Breast epithelium (tissue), 4 donors: Measurements from ENCODE around the gene CCNG2. TPM values are rescaled to one million over a fixed set of nuclear protein-coding genes. Genes with fewer than 3 reads are reported as not detected.

Experiments used
- DNase-seq, 2 donors: peaks; one replicate each; pipeline ENCODE4 v3.0.0-alpha.2; 2019; ENCODE audit warnings: low spot score in 2 of 2
- H3K27ac ChIP-seq, 2 donors: fragments of 200-600 bp; sonication (generic) in 1 of 2; one replicate each; pipeline ENCODE4 v1.5.1; 2016 to 2019; ENCODE audit warnings: mild to moderate bottlenecking in 1 of 2
- H3K27me3 ChIP-seq, 2 donors: fragments of 200-600 bp; sonication (generic) in 1 of 2; one replicate each; pipeline versions ENCODE4 v1.5.1 to v1.6.0; 2017 to 2019; ENCODE audit warnings: control low read depth in 1 of 2, mild to moderate bottlenecking in 1 of 2
- H3K36me3 ChIP-seq: fragments of 200-600 bp; one replicate; pipeline ENCODE4 v1.5.1; 2019
- H3K4me1 ChIP-seq, 2 donors: fragments of 200-600 bp; sonication (generic); one replicate each; pipeline ENCODE4 v1.5.1; 2016 to 2019; ENCODE audit warnings: control low read depth in 1 of 2
- H3K4me3 ChIP-seq, 3 donors: fragments of 200-600 bp; sonication (generic); 1 replicate in 2 of 3; 2 replicates in 1 of 3; pipeline ENCODE4 v1.5.1; 2016 to 2019; ENCODE audit warnings: mild to moderate bottlenecking in 3 of 3, moderate library complexity in 2 of 3
- H3K9me3 ChIP-seq, 2 donors: fragments of 200-600 bp; sonication (generic) in 1 of 2; one replicate each; pipeline ENCODE4 v1.5.1; 2016 to 2019; ENCODE audit warnings: control low read depth in 1 of 2
- POLR2A ChIP-seq: fragments of 450-650 bp; IDR thresholded peaks from one replicate; pipeline ENCODE4 v1.6.1; 2016; ENCODE audit warnings: antibody characterized with exemption, mild to moderate bottlenecking, moderate library complexity
- POLR2AphosphoS5 ChIP-seq, 3 donors: sonication (generic); formaldehyde crosslinking; IDR thresholded peaks; one replicate each; pipeline ENCODE4 v1.6.1; 2017; ENCODE audit warnings: antibody characterized with exemption in 3 of 3
- intact Hi-C: fragments of 100-400 bp; cut with DNase I; formaldehyde crosslinking; loops from one replicate; pipeline ENCODE4 v1.15.1; 2023; ENCODE audit warnings: low total_unique reads
- total RNA-seq, 3 donors: library from RNA; depleted of rRNA; stranded (reverse); fragments of >200 nt; gene quantifications; one replicate each; pipeline ENCODE4 v1.1.0, GENCODE V29; 2016
- TF ChIP-seq, protein P1 (sequence below), 3 donors: fragments of 450-650 bp; IDR thresholded peaks; one replicate each; pipeline ENCODE4 v1.5.1; 2016 to 2017; ENCODE audit warnings: antibody characterized with exemption in 3 of 3, mild to moderate bottlenecking in 3 of 3, moderate library complexity in 3 of 3

Gene CCNG2
- total RNA-seq, 3 donors from 2014 or later, result 74.1 to 111 (median 107) TPM

DNA sequence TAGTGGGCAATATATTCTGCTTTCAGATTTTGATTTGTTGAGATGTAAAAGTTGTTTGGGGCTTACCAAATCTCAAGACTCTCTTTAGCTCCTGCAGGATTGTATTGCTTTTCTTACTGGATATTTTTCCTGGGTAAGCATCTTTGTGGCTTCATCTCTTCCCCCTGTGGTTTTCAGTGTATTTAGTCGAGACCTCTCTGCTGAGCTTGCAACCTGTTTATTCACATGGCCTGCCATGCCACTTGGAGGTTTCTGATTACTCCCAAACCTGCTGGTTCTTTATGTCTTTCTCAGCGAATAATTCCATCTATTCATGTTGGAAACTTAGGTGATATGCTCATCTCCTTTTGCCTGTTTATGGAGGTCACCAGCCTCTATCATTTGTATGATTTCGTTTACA lies 10.9 kb downstream of the CCNG2 start:
- H3K27me3 ChIP-seq, result no peaks in the 10 kb centered on the region
- no peaks in the 10 kb centered on the region for H3K9me3 ChIP-seq
- intact Hi-C loops, result no loop called here
- TF ChIP-seq POLR2A (no peak), POLR2AphosphoS5 (IDR thresholded peaks at IDR 0.05) (no peak)
- H3K4me3 ChIP-seq, result no peak overlapping the region
- no peak for DNase-seq
- peaks cover 0 to 9% of the 10 kb centered on the region in 2 donors for H3K4me1 ChIP-seq
- H3K36me3 ChIP-seq, result no peaks in the 10 kb centered on the region
- no peak overlapping the region for H3K27ac ChIP-seq

DNA sequence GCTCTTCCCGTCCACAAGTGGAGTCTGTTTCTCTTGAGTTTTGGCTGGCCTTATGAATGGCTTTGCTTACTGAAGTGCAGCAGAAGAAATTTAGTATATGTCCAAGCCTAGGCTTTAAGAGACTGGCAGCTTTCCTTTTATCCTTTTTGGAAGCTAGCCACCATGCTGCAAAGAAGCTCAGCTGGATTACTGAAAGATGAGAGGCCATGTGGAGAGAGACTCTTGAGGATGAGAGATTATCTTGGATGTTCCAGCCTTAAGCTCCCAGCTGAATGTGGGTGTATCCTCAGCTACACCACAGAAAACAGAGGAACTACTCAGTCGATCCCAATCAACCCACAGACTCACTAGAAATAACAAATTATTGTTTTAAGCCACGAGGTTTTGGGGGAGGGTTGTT lies 12.5 kb downstream of the CCNG2 start:
- no peak for TF ChIP-seq POLR2A
- no peak for TF ChIP-seq POLR2AphosphoS5 (IDR thresholded peaks at IDR 0.05)
- TF ChIP-seq, protein P1, sequence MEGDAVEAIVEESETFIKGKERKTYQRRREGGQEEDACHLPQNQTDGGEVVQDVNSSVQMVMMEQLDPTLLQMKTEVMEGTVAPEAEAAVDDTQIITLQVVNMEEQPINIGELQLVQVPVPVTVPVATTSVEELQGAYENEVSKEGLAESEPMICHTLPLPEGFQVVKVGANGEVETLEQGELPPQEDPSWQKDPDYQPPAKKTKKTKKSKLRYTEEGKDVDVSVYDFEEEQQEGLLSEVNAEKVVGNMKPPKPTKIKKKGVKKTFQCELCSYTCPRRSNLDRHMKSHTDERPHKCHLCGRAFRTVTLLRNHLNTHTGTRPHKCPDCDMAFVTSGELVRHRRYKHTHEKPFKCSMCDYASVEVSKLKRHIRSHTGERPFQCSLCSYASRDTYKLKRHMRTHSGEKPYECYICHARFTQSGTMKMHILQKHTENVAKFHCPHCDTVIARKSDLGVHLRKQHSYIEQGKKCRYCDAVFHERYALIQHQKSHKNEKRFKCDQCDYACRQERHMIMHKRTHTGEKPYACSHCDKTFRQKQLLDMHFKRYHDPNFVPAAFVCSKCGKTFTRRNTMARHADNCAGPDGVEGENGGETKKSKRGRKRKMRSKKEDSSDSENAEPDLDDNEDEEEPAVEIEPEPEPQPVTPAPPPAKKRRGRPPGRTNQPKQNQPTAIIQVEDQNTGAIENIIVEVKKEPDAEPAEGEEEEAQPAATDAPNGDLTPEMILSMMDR (IDR thresholded peaks at IDR 0.05), result no peak
- no peaks in the 10 kb centered on the region for H3K36me3 ChIP-seq

GRCh38 chr4:77170926-77171325 lies 13.9 kb downstream of the CCNG2 start:
- intact Hi-C loops, result no loop called here

More for the DNA sequence above, 12.5 kb downstream of the CCNG2 start:
- Histone ChIP-seq H3K4me1 (no peaks in the 10 kb centered on the region), H3K27me3 (no peaks in the 10 kb centered on the region), H3K4me3 (no peak overlapping the region), H3K9me3 (no peaks in the 10 kb centered on the region), H3K27ac (no peak overlapping the region)
- intact Hi-C loops, result no loop called here
- DNase-seq, result no peak

DNA sequence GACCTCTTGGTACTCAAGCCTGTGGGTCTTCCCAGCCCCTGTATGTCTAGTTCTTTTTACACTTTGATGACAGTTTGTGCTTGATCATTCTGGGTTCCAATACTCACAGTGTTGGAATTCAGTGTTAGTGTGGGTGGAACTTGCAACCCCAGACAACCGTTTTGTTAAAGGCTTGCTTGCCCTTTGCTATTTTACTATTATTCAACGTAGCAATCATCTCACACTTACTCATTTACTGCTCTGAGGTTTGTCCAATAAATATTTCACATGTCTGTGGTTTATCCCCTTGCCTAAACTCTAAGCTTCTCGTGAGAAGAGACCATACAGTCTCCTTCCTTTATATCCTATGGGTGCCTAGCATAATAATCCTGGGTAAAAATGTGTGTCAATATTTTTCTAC lies 15.3 kb downstream of the CCNG2 start:
- no peak for TF ChIP-seq POLR2A
- TF ChIP-seq, protein P1 (IDR thresholded peaks at IDR 0.05), result no peak
- no peak for TF ChIP-seq POLR2AphosphoS5 (IDR thresholded peaks at IDR 0.05)
- H3K4me1 ChIP-seq, result no peaks in the 10 kb centered on the region
- no peaks in the 10 kb centered on the region for H3K36me3 ChIP-seq
- no peaks in the 10 kb centered on the region for H3K27me3 ChIP-seq
- intact Hi-C loops, result no loop called here
- no peak for DNase-seq
- H3K4me3 ChIP-seq, result no peak overlapping the region
- no peaks in the 10 kb centered on the region for H3K9me3 ChIP-seq
- H3K27ac ChIP-seq, result no peak overlapping the region

More at GRCh38 chr4:77170926-77171325, 13.9 kb downstream of the CCNG2 start:
- no peaks in the 10 kb centered on the region for H3K27me3 ChIP-seq
- no peak overlapping the region for H3K4me3 ChIP-seq
- no peaks in the 10 kb centered on the region for H3K9me3 ChIP-seq
- no peaks in the 10 kb centered on the region for H3K36me3 ChIP-seq
- no peak overlapping the region for H3K27ac ChIP-seq
- no peak for DNase-seq
- no peaks in the 10 kb centered on the region for H3K4me1 ChIP-seq
- TF ChIP-seq, protein P1 (IDR thresholded peaks at IDR 0.05), result no peak
- TF ChIP-seq POLR2A, result no peak
- TF ChIP-seq POLR2AphosphoS5 (IDR thresholded peaks at IDR 0.05), result no peak

DNA sequence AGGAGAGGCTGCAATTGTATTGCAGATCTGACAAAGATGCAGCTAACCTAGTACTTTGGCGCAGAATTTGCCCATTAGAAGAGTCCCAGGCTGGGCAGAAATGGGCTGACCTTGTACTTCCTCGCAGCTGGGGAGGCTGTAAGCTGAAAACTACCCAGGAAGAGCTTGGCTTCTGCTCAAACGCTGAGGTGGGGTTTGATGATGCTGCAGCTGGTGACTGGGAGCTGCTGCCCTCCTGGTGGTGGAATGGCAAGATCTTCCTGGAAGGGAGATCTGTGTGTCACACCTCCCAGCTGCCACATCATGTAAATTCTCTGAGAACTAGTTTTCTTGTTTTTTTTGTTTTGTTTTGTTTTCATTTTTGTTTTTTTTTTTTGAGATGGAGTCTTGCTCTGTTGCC lies 17.4 kb downstream of the CCNG2 start:
- H3K27ac ChIP-seq, result no peak overlapping the region
- no peaks in the 10 kb centered on the region for H3K4me1 ChIP-seq
- TF ChIP-seq POLR2A (no peak), POLR2AphosphoS5 (IDR thresholded peaks at IDR 0.05) (no peak)
- TF ChIP-seq, protein P1 (IDR thresholded peaks at IDR 0.05), result no peak
- no peaks in the 10 kb centered on the region for H3K27me3 ChIP-seq
- no peak for DNase-seq
- intact Hi-C loops, result no loop called here
- H3K4me3 ChIP-seq, result no peak overlapping the region
- no peaks in the 10 kb centered on the region for H3K9me3 ChIP-seq
- H3K36me3 ChIP-seq, result no peaks in the 10 kb centered on the region

GRCh38 chr4:77175201-77175611 lies 18.2 kb downstream of the CCNG2 start:
- Histone ChIP-seq H3K9me3 (no peaks in the 10 kb centered on the region), H3K27ac (no peak overlapping the region), H3K4me1 (no peaks in the 10 kb centered on the region), H3K36me3 (no peaks in the 10 kb centered on the region), H3K4me3 (no peak overlapping the region), H3K27me3 (no peaks in the 10 kb centered on the region)
- intact Hi-C loops, result no loop called here
- no peak for DNase-seq
- TF ChIP-seq POLR2A, result no peak
- no peak for TF ChIP-seq POLR2AphosphoS5 (IDR thresholded peaks at IDR 0.05)
- TF ChIP-seq, protein P1 (IDR thresholded peaks at IDR 0.05), result no peak
